GM23248 (cell line): ENCODE data around the gene NTSR2. TPM values are rescaled to one million over a fixed set of nuclear protein-coding genes. Genes with fewer than 3 reads are reported as not detected.

Source experiments
- DNase-seq: peaks from one replicate; pipeline ENCODE4 v3.0.0-alpha.2; 2015
- H2AFZ ChIP-seq: fragments of 200-600 bp; sonication (generic); 2 replicates; pipeline ENCODE4 v1.6.1; 2016; ENCODE audit warnings: antibody characterized with exemption
- H3F3A ChIP-seq: fragments of 200-600 bp; sonication (generic); 2 replicates; pipeline ENCODE4 v1.6.1; 2016; ENCODE audit warnings: mild to moderate bottlenecking, antibody characterized with exemption, mixed run types; ENCODE audit not compliant: insufficient read depth
- H3K27ac ChIP-seq: fragments of 200-600 bp; sonication (generic); 2 replicates; pipeline ENCODE4 v1.5.1; 2016; ENCODE audit warnings: mild to moderate bottlenecking
- H3K27me3 ChIP-seq: fragments of 200-600 bp; sonication (generic); replicated peaks from 2 replicates; pipeline ENCODE4 v1.6.1; 2016; ENCODE audit warnings: mild to moderate bottlenecking; ENCODE audit not compliant: insufficient read depth
- H3K36me3 ChIP-seq: fragments of 200-600 bp; sonication (generic); 2 replicates; pipeline ENCODE4 v1.6.1; 2016; ENCODE audit warnings: low read depth, mild to moderate bottlenecking
- H3K4me1 ChIP-seq: fragments of 200-600 bp; sonication (generic); 2 replicates; pipeline ENCODE4 v1.6.1; 2016; ENCODE audit warnings: mild to moderate bottlenecking; ENCODE audit not compliant: insufficient read depth
- H3K4me2 ChIP-seq: fragments of 200-600 bp; sonication (generic); one replicate; pipeline ENCODE4 v1.6.1; 2016; ENCODE audit warnings: mild to moderate bottlenecking; ENCODE audit not compliant: unreplicated experiment
- H3K4me3 ChIP-seq: fragments of 200-600 bp; sonication (generic); 2 replicates; pipeline ENCODE4 v1.5.1; 2016; ENCODE audit warnings: mild to moderate bottlenecking
- H3K79me2 ChIP-seq: fragments of 200-600 bp; sonication (generic); 2 replicates; pipeline ENCODE4 v1.6.1; 2016; ENCODE audit warnings: mild to moderate bottlenecking; ENCODE audit not compliant: insufficient read depth
- H3K9ac ChIP-seq: fragments of 200-600 bp; sonication (generic); 2 replicates; pipeline ENCODE4 v1.6.1; 2016; ENCODE audit warnings: mild to moderate bottlenecking
- H3K9me2 ChIP-seq: fragments of 200-600 bp; sonication (generic); 2 replicates; pipeline ENCODE4 v1.6.1; 2016; ENCODE audit warnings: mixed run types, mild to moderate bottlenecking, moderate library complexity; ENCODE audit not compliant: insufficient read depth
- H3K9me3 ChIP-seq: fragments of 200-600 bp; sonication (generic); one replicate; pipeline ENCODE4 v1.6.1; 2017; ENCODE audit warnings: low read depth
- H4K20me1 ChIP-seq: fragments of 200-600 bp; sonication (generic); 2 replicates; pipeline ENCODE4 v1.6.0; 2016; ENCODE audit not compliant: insufficient read depth
- EZH2 ChIP-seq: fragments of 200-600 bp; sonication (generic); IDR thresholded peaks from 2 replicates; pipeline ENCODE4 v1.6.1; 2018; ENCODE audit warnings: antibody characterized with exemption, mild to moderate bottlenecking; ENCODE audit not compliant: insufficient read depth, poor library complexity, severe bottlenecking
- EZH2phosphoT487 ChIP-seq: fragments of 200-600 bp; sonication (generic); IDR thresholded peaks from 2 replicates; pipeline ENCODE4 v1.6.1; 2018; ENCODE audit warnings: antibody characterized with exemption, moderate library complexity, mild to moderate bottlenecking, low read depth; ENCODE audit not compliant: insufficient read depth
- WGBS, 2 experiments: methylation state at CpG; one replicate each; pipeline ENCODE4 v1.1.6; 2015 to 2017; ENCODE audit warnings: low lambda C conversion rate in 2 of 2, low coverage in 1 of 2; ENCODE audit errors: missing lambda C conversion rate in 2 of 2; 5-methylcytosine and 5-hydroxymethylcytosine counted together
- in situ Hi-C: fragments of 300-500 bp; cut with MboI; formaldehyde crosslinking; loops from 2 replicates; pipeline ENCODE4 v1.15.0; 2020
- polyA plus RNA-seq: library from polyadenylated mRNA; unstranded; fragments of >200 nt; fragmentation: Nextera tagmentation; extraction: Ambion mirVana; gene quantifications from 2 replicates; pipeline ENCODE4 v1.2.1, GENCODE V29; 2016
- total RNA-seq: library from RNA; depleted of rRNA; stranded (reverse); fragments of >200 nt; shearing (Covaris generic); gene quantifications from 2 replicates; pipeline ENCODE4 v1.2.3, GENCODE V29; 2014

NTSR2 gene
- total and polyA plus RNA-seq, 2 experiments from 2014 or later, result not detected

GRCh38 chr2:11692966-11693521 is 23.0 kb upstream of the NTSR2 start:
- WGBS, 2 experiments, result 12 to 13% methylated on average over 9 of the region's 9 CpGs
- Histone ChIP-seq H2AFZ (no peak overlapping the region), H3K27ac (no peak overlapping the region), H3K36me3 (no peaks in the 10 kb centered on the region), H3K4me1 (peaks cover 21% of the 10 kb centered on the region), H3K9me3 (no peaks in the 10 kb centered on the region), H3K9ac (no peak overlapping the region), H3K27me3 (no peaks in the 10 kb centered on the region), H3F3A (peaks cover 7% of the 10 kb centered on the region), H4K20me1 (no peaks in the 10 kb centered on the region), H3K79me2 (no peaks in the 10 kb centered on the region), H3K4me2 (no peak overlapping the region), H3K9me2 (no peaks in the 10 kb centered on the region), H3K4me3 (no peak overlapping the region)
- peak; percentile 77 for DNase-seq
- TF ChIP-seq EZH2phosphoT487 (no peak), EZH2 (no peak)
- in situ Hi-C loops, result loop anchor here (5.0 kb wide), 1 partner anchor 89 kb away; no protein-coding TSS in a partner anchor

DNA sequence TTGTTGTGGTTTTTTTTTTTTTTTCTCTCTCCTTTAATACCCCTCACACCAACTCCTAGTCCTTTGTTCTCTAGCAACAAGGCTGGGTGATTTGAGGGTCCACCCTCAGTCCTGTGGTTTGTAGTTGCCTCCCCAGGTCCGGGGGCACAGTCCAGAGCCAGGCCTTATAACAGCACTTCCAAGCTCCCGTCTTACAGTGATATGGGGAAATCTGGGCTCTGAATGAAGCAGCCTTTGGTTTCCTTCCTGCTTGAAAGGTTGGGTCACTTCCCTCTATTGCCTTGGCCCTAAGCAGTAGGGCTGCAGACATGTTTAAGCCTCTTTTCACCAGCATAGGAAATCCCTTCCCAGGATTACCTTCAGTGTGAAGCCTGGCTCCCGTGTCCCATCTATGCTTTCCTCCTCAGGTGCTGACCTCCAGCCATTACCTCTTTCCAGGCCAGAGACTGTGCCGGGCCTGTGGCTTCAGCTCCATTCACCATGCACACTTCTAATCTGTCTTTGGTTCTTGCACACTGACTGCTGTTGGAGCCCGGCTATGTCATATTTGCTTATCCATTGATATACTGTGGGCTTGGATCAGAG is 21.2 kb upstream of the NTSR2 start:
- Histone ChIP-seq H3K27ac (no peak overlapping the region), H3K4me2 (no peak overlapping the region), H3K27me3 (no peaks in the 10 kb centered on the region), H3K9me3 (no peaks in the 10 kb centered on the region), H4K20me1 (no peaks in the 10 kb centered on the region), H3K9me2 (no peaks in the 10 kb centered on the region), H2AFZ (no peak overlapping the region), H3K9ac (no peak overlapping the region), H3K79me2 (no peaks in the 10 kb centered on the region), H3K4me1 (0 out of 2 replicates have a peak, but pooled peaks cover 6% of the 10 kb centered on the region), H3K36me3 (no peaks in the 10 kb centered on the region), H3F3A (peaks cover 7% of the 10 kb centered on the region), H3K4me3 (no peak overlapping the region)
- TF ChIP-seq EZH2phosphoT487 (no peak), EZH2 (no peak)
- no peak for DNase-seq
- in situ Hi-C loops, result loop anchor here (5.0 kb wide), 1 partner anchor 91 kb away; no protein-coding TSS in a partner anchor
- 86 to 87% methylated on average over 5 of the region's 5 CpGs for WGBS, 2 experiments

DNA sequence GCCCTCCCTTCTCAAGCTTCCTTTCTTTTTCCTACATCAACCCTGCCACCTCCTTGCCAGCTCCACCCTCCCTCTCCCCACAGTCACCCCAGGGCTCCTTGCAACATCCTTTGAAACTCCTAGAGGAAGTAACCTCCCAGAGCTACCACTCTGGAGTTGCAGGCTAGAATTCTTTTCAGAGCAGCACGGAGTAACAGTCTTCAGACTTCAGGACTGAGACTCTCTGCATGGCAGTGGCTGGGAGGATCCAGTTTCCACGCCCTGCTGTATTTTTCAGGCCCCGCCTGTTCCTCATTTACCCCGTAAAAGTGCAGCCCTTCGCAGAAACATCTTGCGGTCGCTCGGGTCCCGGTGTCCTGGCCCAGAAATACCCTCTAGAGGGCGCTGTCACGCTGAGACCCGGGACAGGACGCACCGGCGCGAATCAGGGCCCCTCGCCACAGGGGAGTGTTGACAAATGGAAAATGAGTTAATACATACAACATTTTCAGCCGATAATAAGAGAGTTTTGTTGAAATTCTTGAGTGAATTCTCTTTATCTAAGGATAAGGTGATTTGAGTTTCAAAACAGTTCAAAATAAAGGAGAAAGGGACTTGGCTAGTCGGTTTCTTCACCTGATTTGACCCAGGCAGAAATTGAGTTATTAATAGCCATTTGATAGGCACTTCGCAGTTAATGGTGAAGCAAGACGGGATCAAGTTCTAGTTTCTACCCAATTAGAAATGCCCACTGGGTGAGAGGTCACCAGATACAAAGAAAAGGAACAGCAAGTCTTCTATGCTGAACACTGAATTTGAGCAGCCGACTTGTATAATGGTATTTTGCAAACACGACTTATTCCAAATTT is 18.5 kb upstream of the NTSR2 start:
- H3K9ac ChIP-seq, result peak overlapping the region; percentile 35; the same call in 1 of the 2 replicates
- H3K79me2 ChIP-seq, result no peaks in the 10 kb centered on the region
- peak overlapping the region; percentile 70 for H3K4me3 ChIP-seq
- no peaks in the 10 kb centered on the region for H3K9me3 ChIP-seq
- H3K9me2 ChIP-seq, result no peaks in the 10 kb centered on the region
- H4K20me1 ChIP-seq, result no peaks in the 10 kb centered on the region
- peak overlapping the region; percentile 20; the same call in 1 of the 2 replicates for H3K27ac ChIP-seq
- in situ Hi-C loops, result no loop called here
- peak overlapping the region; percentile 98 for H3K4me2 ChIP-seq
- H3F3A ChIP-seq, result peaks cover 7% of the 10 kb centered on the region
- 8 to 10% methylated on average over 23 of the region's 23 CpGs for WGBS, 2 experiments
- H2AFZ ChIP-seq, result peak overlapping the region; percentile 92
- H3K36me3 ChIP-seq, result no peaks in the 10 kb centered on the region
- peaks cover 14% of the 10 kb centered on the region; the same call in 1 of the 2 replicates for H3K27me3 ChIP-seq
- H3K4me1 ChIP-seq, result 0 out of 2 replicates have a peak, but pooled peaks cover 6% of the 10 kb centered on the region
- TF ChIP-seq EZH2phosphoT487 (no peak), EZH2 (no peak)
- peak; percentile 84 for DNase-seq

GRCh38 chr2:11687736-11688135 is 17.7 kb upstream of the NTSR2 start:
- H3K27ac ChIP-seq, result no peak overlapping the region
- peak overlapping the region; percentile 92; the same call in 1 of the 2 replicates for H2AFZ ChIP-seq
- H3K9me3 ChIP-seq, result no peaks in the 10 kb centered on the region
- TF ChIP-seq EZH2phosphoT487 (no peak), EZH2 (no peak)
- H3K9ac ChIP-seq, result no peak overlapping the region
- H3K9me2 ChIP-seq, result no peaks in the 10 kb centered on the region
- H3K79me2 ChIP-seq, result no peaks in the 10 kb centered on the region
- in situ Hi-C loops, result no loop called here
- no peaks in the 10 kb centered on the region for H4K20me1 ChIP-seq
- peaks cover 7% of the 10 kb centered on the region for H3F3A ChIP-seq
- no peak for DNase-seq
- WGBS, 2 experiments, result 79 to 81% methylated on average over 9 of the region's 9 CpGs
- 0 out of 2 replicates have a peak, but pooled peaks cover 6% of the 10 kb centered on the region for H3K4me1 ChIP-seq
- no peaks in the 10 kb centered on the region for H3K36me3 ChIP-seq
- peak overlapping the region; percentile 70; the same call in 1 of the 2 replicates for H3K4me3 ChIP-seq
- H3K27me3 ChIP-seq, result peaks cover 18% of the 10 kb centered on the region; the same call in 1 of the 2 replicates
- H3K4me2 ChIP-seq, result peak overlapping the region; percentile 98
